Caco-2 (cell line): ENCODE data around the gene PCGF1. TPM values are rescaled to one million over a fixed set of nuclear protein-coding genes. Genes with fewer than 3 reads are reported as not detected.

Source experiments
- BruUV-seq: library from RNA; stranded (reverse); fragments of 400-500 nt; replicated peaks from 2 replicates; lab custom pipeline; 2021; lab: Mats Ljungman, UMichigan
- CTCF ChIA-PET: fragments of 300-600 bp; sonication (Branson Sonifier 250); formaldehyde crosslinking; loops from one replicate; lab custom pipeline; 2022; ENCODE audit warnings: antibody characterized with exemption; lab: Charles Lee
- POLR2A ChIA-PET: fragments of 300-600 bp; sonication (Branson Sonifier 250); formaldehyde crosslinking; loops from one replicate; lab custom pipeline; 2022; ENCODE audit warnings: antibody characterized with exemption; lab: Charles Lee
- DNase-seq, 2 experiments: peaks; one replicate each; pipeline versions ENCODE4 v3.0.0 to v3.0.0-alpha.2; 2020 to 2022
- H3K27me3 ChIP-seq: replicated peaks from 2 replicates; pipeline ENCODE4 v1.6.0; 2011; ENCODE audit warnings: low read length; ENCODE audit not compliant: control insufficient read depth, insufficient read depth
- H3K36me3 ChIP-seq: 2 replicates; pipeline ENCODE4 v1.5.1; 2011; ENCODE audit warnings: low read length; ENCODE audit not compliant: control insufficient read depth, insufficient read depth
- H3K4me1 ChIP-seq: fragments of 250-450 bp; sonication (Bioruptor Pico); 2 replicates; pipeline ENCODE4 v1.5.1; 2020; ENCODE audit warnings: mild to moderate bottlenecking
- H3K4me3 ChIP-seq: 2 replicates; pipeline ENCODE4 v1.5.1; 2011; ENCODE audit warnings: low read depth, mild to moderate bottlenecking, control low read depth, low read length
- H3K9me3 ChIP-seq: fragments of 250-450 bp; sonication (Bioruptor Pico); 2 replicates; pipeline ENCODE4 v1.5.1; 2020; ENCODE audit warnings: mild to moderate bottlenecking, moderate library complexity
- H3K27ac Mint-ChIP-seq: one replicate; pipeline ENCODE4 v1.8.0; 2022; ENCODE audit warnings: mixed read lengths; ENCODE audit not compliant: unreplicated experiment
- H3K27me3 Mint-ChIP-seq: one replicate; pipeline ENCODE4 v1.8.0; 2022; ENCODE audit warnings: mixed read lengths; ENCODE audit not compliant: insufficient read depth, unreplicated experiment
- H3K36me3 Mint-ChIP-seq: one replicate; pipeline ENCODE4 v1.8.0; 2022; ENCODE audit warnings: mild to moderate bottlenecking, mixed read lengths; ENCODE audit not compliant: insufficient read depth, unreplicated experiment
- H3K4me1 Mint-ChIP-seq: one replicate; pipeline ENCODE4 v1.8.0; 2022; ENCODE audit warnings: low read depth, mixed read lengths; ENCODE audit not compliant: unreplicated experiment
- H3K4me3 Mint-ChIP-seq: one replicate; pipeline ENCODE4 v1.8.0; 2022; ENCODE audit warnings: mild to moderate bottlenecking, moderate library complexity, mixed read lengths; ENCODE audit not compliant: unreplicated experiment
- H3K9me3 Mint-ChIP-seq: one replicate; pipeline ENCODE4 v1.8.0; 2022; ENCODE audit warnings: mixed read lengths; ENCODE audit not compliant: unreplicated experiment
- CTCF ChIP-seq, 2 experiments: fragments of 200-600 bp in 1 of 2; IDR thresholded peaks; 1 replicate in 1 of 2; 2 replicates in 1 of 2; pipeline versions ENCODE4 v1.5.1 to v1.8.0; 2011 to 2022; ENCODE audit warnings: antibody characterized with exemption in 1 of 2, control low read depth in 1 of 2, inconsistent platforms in 1 of 2, low read depth in 1 of 2, low read length in 1 of 2, mild to moderate bottlenecking in 1 of 2, moderate library complexity in 1 of 2; ENCODE audit not compliant: insufficient read depth in 1 of 2, severe bottlenecking in 1 of 2, unreplicated experiment in 1 of 2
- intact Hi-C: fragments of 100-400 bp; cut with micrococcal nuclease; formaldehyde crosslinking; loops from one replicate; pipeline ENCODE4 v1.10.0; 2022; ENCODE audit not compliant: unreplicated experiment
- total RNA-seq: library from RNA; stranded (reverse); gene quantifications from 2 replicates; pipeline ENCODE4 v1.2.3, GENCODE V29; 2022

PCGF1 gene
- total RNA-seq, 1 experiment from 2014 or later = 29.7 TPM

- DNase-seq = no peak
- BruUV-seq = no TSS peak
- H3K9me3 ChIP-seq = no peaks in the 10 kb centered on the region
- H3K36me3 ChIP-seq = peaks cover 9% of the 10 kb centered on the region
- peak overlapping the region; percentile 78 for H3K4me3 ChIP-seq
- no peaks in the 10 kb centered on the region for H3K27me3 Mint-ChIP-seq
- no peaks in the 10 kb centered on the region for H3K9me3 Mint-ChIP-seq
- H3K4me1 Mint-ChIP-seq = peaks cover 18% of the 10 kb centered on the region
- CTCF ChIA-PET = interaction anchor here (0.8 to 1.4 kb wide), 4 partner anchors 16 to 67 kb away, joined by 3 to 4 read pairs (median 3); no protein-coding TSS in a partner anchor
- POLR2A ChIA-PET = interaction anchor here (1.4 kb wide), 2 partner anchors 20 to 71 kb away, joined by 5 read pairs; partner anchors contain the start of gene WBP1
- no peak for TF ChIP-seq CTCF (IDR thresholded peaks at IDR 0.05; ENCODE audit: insufficient read depth in 1 of 2, low read depth in 1 of 2, low read length in 1 of 2, severe bottlenecking in 1 of 2, unreplicated experiment in 1 of 2)
- H3K27ac Mint-ChIP-seq = peak overlapping the region; percentile 99
- H3K4me1 ChIP-seq = peaks cover 6% of the 10 kb centered on the region
- H3K36me3 Mint-ChIP-seq = peaks cover 46% of the 10 kb centered on the region
- H3K27me3 ChIP-seq = no peaks in the 10 kb centered on the region
- intact Hi-C loops = loop anchor here (1.0 to 2.0 kb wide), 7 partner anchors 12 to 74 kb away; partner anchors contain the start of genes INO80B, MRPL53, PCGF1 and TTC31
- H3K4me3 Mint-ChIP-seq = peak overlapping the region; percentile 99
Measured at GRCh38 chr2:74528600-74529356, 21.3 kb upstream of the PCGF1 start.

GRCh38 chr2:74527741-74528140 lies 20.2 kb upstream of the PCGF1 start:
- no peak for DNase-seq
- Histone ChIP-seq H3K4me1 (peaks cover 6% of the 10 kb centered on the region), H3K4me3 (no peak overlapping the region), H3K27me3 (no peaks in the 10 kb centered on the region), H3K36me3 (peaks cover 9% of the 10 kb centered on the region), H3K9me3 (no peaks in the 10 kb centered on the region)
- Mint-ChIP-seq H3K27ac (peak overlapping the region; percentile 28), H3K36me3 (peaks cover 46% of the 10 kb centered on the region), H3K4me1 (peaks cover 18% of the 10 kb centered on the region), H3K27me3 (no peaks in the 10 kb centered on the region), H3K9me3 (no peaks in the 10 kb centered on the region), H3K4me3 (peak overlapping the region; percentile 99)
- POLR2A ChIA-PET = interaction anchor here (0.5 kb wide), 1 partner anchor 11 kb away, joined by 4 read pairs; no protein-coding TSS in a partner anchor
- intact Hi-C loops = loop anchor here (2.0 kb wide), 1 partner anchor 73 kb away; the partner anchor contains the start of gene INO80B
- CTCF ChIA-PET = no interaction called here
- TSS peak; percentile 53 for BruUV-seq
- TF ChIP-seq CTCF (IDR thresholded peaks at IDR 0.05; ENCODE audit: insufficient read depth in 1 of 2, low read depth in 1 of 2, low read length in 1 of 2, severe bottlenecking in 1 of 2, unreplicated experiment in 1 of 2) = no peak

DNA sequence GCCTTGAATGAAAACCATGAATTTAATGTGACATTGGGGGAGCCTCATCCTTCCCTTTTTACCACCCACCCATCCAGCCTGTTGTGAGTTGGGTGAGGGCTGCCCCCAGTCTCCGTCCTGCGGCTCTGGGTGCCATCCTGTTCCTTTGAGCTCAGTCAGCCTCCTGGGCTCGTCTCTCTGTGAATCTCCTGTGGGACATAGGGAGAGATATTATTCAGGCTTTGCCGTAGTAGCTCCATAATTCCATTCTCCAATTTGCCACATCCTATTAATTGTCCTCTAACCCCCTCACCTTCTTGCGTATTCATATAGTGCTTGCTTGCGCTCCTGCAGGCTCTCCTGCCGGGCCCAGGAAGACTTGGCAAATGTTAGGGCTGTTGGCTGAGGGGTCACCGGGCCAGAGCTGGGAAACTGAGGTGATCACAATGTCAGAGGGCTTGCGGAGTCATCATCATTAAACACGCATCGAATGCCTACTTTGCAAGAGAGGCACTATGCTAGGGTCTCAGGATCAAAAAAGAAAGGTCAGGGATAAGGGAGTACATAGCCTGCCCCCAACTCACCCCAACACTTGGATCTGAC lies 19.2 kb upstream of the PCGF1 start:
- H3K4me3 ChIP-seq = no peak overlapping the region
- peaks cover 9% of the 10 kb centered on the region for H3K36me3 ChIP-seq
- intact Hi-C loops = no loop called here
- no peaks in the 10 kb centered on the region for H3K9me3 ChIP-seq
- H3K4me1 ChIP-seq = peaks cover 6% of the 10 kb centered on the region
- POLR2A ChIA-PET = interaction anchor here (0.7 to 1.5 kb wide), 3 partner anchors 17 to 43 kb away, joined by 3 to 5 read pairs (median 3); no protein-coding TSS in a partner anchor
- CTCF ChIA-PET = no interaction called here
- Mint-ChIP-seq H3K36me3 (peaks cover 46% of the 10 kb centered on the region), H3K4me3 (no peak overlapping the region), H3K4me1 (peaks cover 18% of the 10 kb centered on the region), H3K27me3 (no peaks in the 10 kb centered on the region), H3K9me3 (no peaks in the 10 kb centered on the region), H3K27ac (no peak overlapping the region)
- no peak for TF ChIP-seq CTCF (IDR thresholded peaks at IDR 0.05; ENCODE audit: insufficient read depth in 1 of 2, low read depth in 1 of 2, low read length in 1 of 2, severe bottlenecking in 1 of 2, unreplicated experiment in 1 of 2)
- H3K27me3 ChIP-seq = no peaks in the 10 kb centered on the region
- DNase-seq = no peak
- BruUV-seq = no TSS peak
